HEK293 (cell line): ENCODE data around the gene LASP1.
A peak's percentile ranks its signal among the peaks of the same experiment; 100 is the strongest.

Experiments used
- KLF8 ChIP-seq: fragments of 450-650 bp; formaldehyde crosslinking; IDR thresholded peaks from 2 replicates; pipeline ENCODE4 v1.5.1; 2016; ENCODE audit warnings: missing biosample characterization, missing genetic modification characterization
- PATZ1 ChIP-seq: fragments of 450-650 bp; formaldehyde crosslinking; IDR thresholded peaks from 2 replicates; pipeline ENCODE4 v1.5.1; 2016; ENCODE audit warnings: missing biosample characterization, missing genetic modification characterization
- PRDM1 ChIP-seq: fragments of 450-650 bp; formaldehyde crosslinking; IDR thresholded peaks from 2 replicates; pipeline ENCODE4; 2016; ENCODE audit warnings: missing biosample characterization, missing genetic modification characterization
- PRDM10 ChIP-seq: fragments of 450-650 bp; formaldehyde crosslinking; IDR thresholded peaks from 2 replicates; pipeline ENCODE4 v1.5.1; 2016; ENCODE audit warnings: missing biosample characterization, missing genetic modification characterization
- RBAK ChIP-seq: fragments of 450-650 bp; formaldehyde crosslinking; IDR thresholded peaks from 2 replicates; pipeline ENCODE4 v1.5.1; 2016; ENCODE audit warnings: missing biosample characterization, missing genetic modification characterization
- REPIN1 ChIP-seq: fragments of 450-650 bp; formaldehyde crosslinking; IDR thresholded peaks from 2 replicates; pipeline ENCODE4 v1.5.1; 2017; ENCODE audit warnings: missing biosample characterization, missing genetic modification characterization, low read depth
- SP2 ChIP-seq: fragments of 450-650 bp; formaldehyde crosslinking; IDR thresholded peaks from 2 replicates; pipeline ENCODE4 v1.5.1; 2016; ENCODE audit warnings: missing biosample characterization, missing genetic modification characterization
- WT1 ChIP-seq: fragments of 450-650 bp; formaldehyde crosslinking; IDR thresholded peaks from 2 replicates; pipeline ENCODE4 v1.5.1; 2016; ENCODE audit warnings: missing biosample characterization, missing genetic modification characterization
- YY2 ChIP-seq: fragments of 450-650 bp; formaldehyde crosslinking; IDR thresholded peaks from 2 replicates; pipeline ENCODE4 v1.5.1; 2016; ENCODE audit warnings: missing biosample characterization, missing genetic modification characterization
- ZBTB11 ChIP-seq: fragments of 450-650 bp; formaldehyde crosslinking; conservative IDR thresholded peaks from 2 replicates; pipeline ENCODE4 v1.5.1; 2016; ENCODE audit warnings: low read depth, missing biosample characterization, missing genetic modification characterization
- ZBTB17 ChIP-seq: fragments of 450-650 bp; formaldehyde crosslinking; IDR thresholded peaks from 2 replicates; pipeline ENCODE4 v1.5.1; 2016; ENCODE audit warnings: missing biosample characterization, missing genetic modification characterization
- ZBTB20 ChIP-seq: fragments of 450-650 bp; formaldehyde crosslinking; IDR thresholded peaks from 2 replicates; pipeline ENCODE4 v1.5.1; 2016; ENCODE audit warnings: missing biosample characterization, missing genetic modification characterization
- ZBTB26 ChIP-seq: fragments of 450-650 bp; formaldehyde crosslinking; optimal IDR thresholded peaks from 2 replicates; pipeline ENCODE3; 2016; ENCODE audit warnings: missing biosample characterization, mild to moderate bottlenecking, missing genetic modification characterization
- ZBTB8A ChIP-seq: fragments of 450-650 bp; formaldehyde crosslinking; IDR thresholded peaks from 2 replicates; pipeline ENCODE4 v1.5.1; 2016; ENCODE audit warnings: missing biosample characterization, missing genetic modification characterization
- ZEB2 ChIP-seq: fragments of 450-650 bp; formaldehyde crosslinking; IDR thresholded peaks from 2 replicates; pipeline ENCODE4 v1.5.1; 2016; ENCODE audit warnings: missing biosample characterization, missing genetic modification characterization
- ZFP41 ChIP-seq: fragments of 450-650 bp; formaldehyde crosslinking; IDR thresholded peaks from 2 replicates; pipeline ENCODE4 v1.5.1; 2016; ENCODE audit warnings: missing biosample characterization, missing genetic modification characterization, borderline replicate concordance
- ZIC2 ChIP-seq: fragments of 450-650 bp; formaldehyde crosslinking; IDR thresholded peaks from 2 replicates; pipeline ENCODE4 v1.5.1; 2016; ENCODE audit warnings: missing biosample characterization, missing genetic modification characterization
- ZNF121 ChIP-seq: fragments of 450-650 bp; formaldehyde crosslinking; IDR thresholded peaks from 2 replicates; pipeline ENCODE4 v1.5.1; 2016; ENCODE audit warnings: missing biosample characterization, missing genetic modification characterization
- ZNF366 ChIP-seq: fragments of 450-650 bp; formaldehyde crosslinking; conservative IDR thresholded peaks from 2 replicates; pipeline ENCODE4 v1.5.1; 2016; ENCODE audit warnings: missing biosample characterization, missing genetic modification characterization
- ZNF514 ChIP-seq: fragments of 450-650 bp; formaldehyde crosslinking; IDR thresholded peaks from 2 replicates; pipeline ENCODE4 v1.5.1; 2016; ENCODE audit warnings: missing biosample characterization, missing genetic modification characterization
- ZNF596 ChIP-seq: fragments of 450-650 bp; IDR thresholded peaks from 2 replicates; pipeline ENCODE4 v1.5.0; 2018; ENCODE audit warnings: missing biosample characterization, mild to moderate bottlenecking, missing genetic modification characterization, moderate library complexity
- ZNF610 ChIP-seq: fragments of 450-650 bp; formaldehyde crosslinking; IDR thresholded peaks from 2 replicates; pipeline ENCODE4 v1.5.1; 2016; ENCODE audit warnings: missing biosample characterization, missing genetic modification characterization, borderline replicate concordance
- ZNF629 ChIP-seq: fragments of 450-650 bp; formaldehyde crosslinking; IDR thresholded peaks from 2 replicates; pipeline ENCODE4 v1.5.1; 2017; ENCODE audit warnings: missing biosample characterization, missing genetic modification characterization
- ZNF777 ChIP-seq: fragments of 450-650 bp; formaldehyde crosslinking; IDR thresholded peaks from 2 replicates; pipeline ENCODE4 v1.5.1; 2017; ENCODE audit warnings: missing biosample characterization, missing genetic modification characterization, borderline replicate concordance
- ZNF837 ChIP-seq: fragments of 450-650 bp; formaldehyde crosslinking; IDR thresholded peaks from 2 replicates; pipeline ENCODE4 v1.5.1; 2016; ENCODE audit warnings: missing biosample characterization, missing genetic modification characterization
- ZNF843 ChIP-seq: fragments of 450-650 bp; formaldehyde crosslinking; IDR thresholded peaks from 2 replicates; pipeline ENCODE4 v1.5.1; 2016; ENCODE audit warnings: missing biosample characterization, missing genetic modification characterization
- ZSCAN23 ChIP-seq: fragments of 450-650 bp; formaldehyde crosslinking; IDR thresholded peaks from 2 replicates; pipeline ENCODE4 v1.5.1; 2016; ENCODE audit warnings: missing biosample characterization, missing genetic modification characterization
- ZSCAN30 ChIP-seq: fragments of 450-650 bp; IDR thresholded peaks from 2 replicates; pipeline ENCODE4 v1.5.1; 2018; ENCODE audit warnings: missing biosample characterization, mild to moderate bottlenecking, missing genetic modification characterization, moderate library complexity
- ZSCAN4 ChIP-seq: fragments of 450-650 bp; formaldehyde crosslinking; IDR thresholded peaks from 2 replicates; pipeline ENCODE4 v1.5.1; 2017; ENCODE audit warnings: missing biosample characterization, missing genetic modification characterization

Gene LASP1

GRCh38 chr17:38869526-38870258 is at the start of gene LASP1 (continued):
- 0 out of 2 replicates have a peak, but pooled peaks have one; percentile 5 for TF ChIP-seq YY2
- TF ChIP-seq ZNF514 (tag by site-specific recombination) = no peak
- TF ChIP-seq ZBTB17 (tag by site-specific recombination) = peak; percentile 52
- TF ChIP-seq ZNF837 (tag by site-specific recombination) = no peak
- peak; percentile 97 for TF ChIP-seq ZBTB8A (tag by site-specific recombination)
- TF ChIP-seq ZNF629 (tag by site-specific recombination) = peak; percentile 38
- TF ChIP-seq ZNF610 (tag by site-specific recombination) = peak; percentile 21; the same call in 1 of the 2 replicates
- peak; percentile 6 for TF ChIP-seq KLF8 (tag by site-specific recombination)
- TF ChIP-seq PATZ1 = peak; percentile 97
- peak; percentile 92 for TF ChIP-seq ZBTB11 (tag by site-specific recombination)
- no peak for TF ChIP-seq ZNF121
- TF ChIP-seq ZNF596 = peak; percentile 57
- TF ChIP-seq ZSCAN30 (tag by site-specific recombination) = peak; percentile 56; the same call in 1 of the 2 replicates
- peak; percentile 66 for TF ChIP-seq ZEB2 (tag by site-specific recombination)
- peak; percentile 95 for TF ChIP-seq ZBTB26 (tag by site-specific recombination)
- peak; percentile 87 for TF ChIP-seq ZBTB20
- peak; percentile 80 for TF ChIP-seq PRDM10 (tag by site-specific recombination)
- no peak for TF ChIP-seq RBAK
- TF ChIP-seq ZNF843 (tag by site-specific recombination) = peak; percentile 28; the same call in 1 of the 2 replicates
- no peak for TF ChIP-seq ZNF366
- TF ChIP-seq REPIN1 (tag by site-specific recombination) = no peak
- TF ChIP-seq ZSCAN4 = 0 out of 2 replicates have a peak, but pooled peaks have one; percentile 12
- peak; percentile 98 for TF ChIP-seq ZIC2 (tag by site-specific recombination)
- TF ChIP-seq ZNF777 (tag by site-specific recombination) = peak; percentile 82; the same call in 1 of the 2 replicates
- 0 out of 2 replicates have a peak, but pooled peaks have one; percentile 4 for TF ChIP-seq WT1 (tag by site-specific recombination)
- TF ChIP-seq SP2 = peak; percentile 78
- no peak; the same call in 1 of the 2 replicates for TF ChIP-seq PRDM1 (tag by site-specific recombination)
- 0 out of 2 replicates have a peak, but pooled peaks have one; percentile 86 for TF ChIP-seq ZSCAN23 (tag by site-specific recombination)
- TF ChIP-seq ZFP41 (tag by site-specific recombination) = no peak
